Choroid plexus epithelial cell (primary cell): ENCODE data around the gene DPP10.

ENCODE experiments used
- DNase-seq: peaks from one replicate; pipeline ENCODE4 v3.0.0-alpha.2; 2010; ENCODE audit warnings: low read depth
- H3K4me3 ChIP-seq: 2 replicates; pipeline ENCODE4 v1.5.1; 2011; ENCODE audit warnings: low read depth, mild to moderate bottlenecking, control low read depth, low read length, moderate library complexity
- TF ChIP-seq, protein P1 (sequence below): conservative IDR thresholded peaks from 2 replicates; pipeline ENCODE4 v1.5.1; 2011; ENCODE audit warnings: low read depth, mild to moderate bottlenecking, control low read depth, inconsistent platforms, low read length, moderate library complexity

Gene DPP10

GRCh38 chr2:115887209-115887776 is 1444.9 kb downstream of the DPP10 start:
- DNase-seq = no peak
- TF ChIP-seq, protein P1, sequence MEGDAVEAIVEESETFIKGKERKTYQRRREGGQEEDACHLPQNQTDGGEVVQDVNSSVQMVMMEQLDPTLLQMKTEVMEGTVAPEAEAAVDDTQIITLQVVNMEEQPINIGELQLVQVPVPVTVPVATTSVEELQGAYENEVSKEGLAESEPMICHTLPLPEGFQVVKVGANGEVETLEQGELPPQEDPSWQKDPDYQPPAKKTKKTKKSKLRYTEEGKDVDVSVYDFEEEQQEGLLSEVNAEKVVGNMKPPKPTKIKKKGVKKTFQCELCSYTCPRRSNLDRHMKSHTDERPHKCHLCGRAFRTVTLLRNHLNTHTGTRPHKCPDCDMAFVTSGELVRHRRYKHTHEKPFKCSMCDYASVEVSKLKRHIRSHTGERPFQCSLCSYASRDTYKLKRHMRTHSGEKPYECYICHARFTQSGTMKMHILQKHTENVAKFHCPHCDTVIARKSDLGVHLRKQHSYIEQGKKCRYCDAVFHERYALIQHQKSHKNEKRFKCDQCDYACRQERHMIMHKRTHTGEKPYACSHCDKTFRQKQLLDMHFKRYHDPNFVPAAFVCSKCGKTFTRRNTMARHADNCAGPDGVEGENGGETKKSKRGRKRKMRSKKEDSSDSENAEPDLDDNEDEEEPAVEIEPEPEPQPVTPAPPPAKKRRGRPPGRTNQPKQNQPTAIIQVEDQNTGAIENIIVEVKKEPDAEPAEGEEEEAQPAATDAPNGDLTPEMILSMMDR = no peak
- H3K4me3 ChIP-seq = no peak overlapping the region
